ENCODE measurements around the gene TNRC6B.

DNA sequence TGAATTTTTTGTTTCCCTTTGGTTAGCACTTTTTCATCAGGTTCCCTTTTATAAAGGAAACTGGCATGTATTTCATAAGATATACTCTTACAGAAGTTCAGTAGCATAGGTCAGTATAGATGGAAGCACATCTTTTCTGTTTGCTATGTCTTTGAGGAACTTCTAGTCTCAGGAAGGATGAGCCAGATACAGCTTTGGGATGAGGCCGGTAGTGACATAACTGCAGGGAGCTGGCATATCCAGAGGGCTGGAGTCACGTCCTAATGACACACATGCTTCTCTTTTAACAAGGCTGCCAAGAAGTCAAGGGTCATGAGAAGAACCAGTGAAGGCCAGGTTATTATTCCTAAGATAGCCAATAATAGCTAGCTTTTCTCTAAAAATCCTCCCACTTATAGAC is 135.3 kb downstream of the TNRC6B start:
- TF ChIP-seq EP300 (IDR thresholded peaks at IDR 0.05): no peak
- no peak for TF ChIP-seq POLR2A (IDR thresholded peaks at IDR 0.05)
- TF ChIP-seq, protein P1, sequence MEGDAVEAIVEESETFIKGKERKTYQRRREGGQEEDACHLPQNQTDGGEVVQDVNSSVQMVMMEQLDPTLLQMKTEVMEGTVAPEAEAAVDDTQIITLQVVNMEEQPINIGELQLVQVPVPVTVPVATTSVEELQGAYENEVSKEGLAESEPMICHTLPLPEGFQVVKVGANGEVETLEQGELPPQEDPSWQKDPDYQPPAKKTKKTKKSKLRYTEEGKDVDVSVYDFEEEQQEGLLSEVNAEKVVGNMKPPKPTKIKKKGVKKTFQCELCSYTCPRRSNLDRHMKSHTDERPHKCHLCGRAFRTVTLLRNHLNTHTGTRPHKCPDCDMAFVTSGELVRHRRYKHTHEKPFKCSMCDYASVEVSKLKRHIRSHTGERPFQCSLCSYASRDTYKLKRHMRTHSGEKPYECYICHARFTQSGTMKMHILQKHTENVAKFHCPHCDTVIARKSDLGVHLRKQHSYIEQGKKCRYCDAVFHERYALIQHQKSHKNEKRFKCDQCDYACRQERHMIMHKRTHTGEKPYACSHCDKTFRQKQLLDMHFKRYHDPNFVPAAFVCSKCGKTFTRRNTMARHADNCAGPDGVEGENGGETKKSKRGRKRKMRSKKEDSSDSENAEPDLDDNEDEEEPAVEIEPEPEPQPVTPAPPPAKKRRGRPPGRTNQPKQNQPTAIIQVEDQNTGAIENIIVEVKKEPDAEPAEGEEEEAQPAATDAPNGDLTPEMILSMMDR (IDR thresholded peaks at IDR 0.05): no peak
